ENCODE results near the gene LURAP1L.

The LURAP1L gene

GRCh38 chr9:12813960-12814876 is 39.4 kb downstream of the LURAP1L start:
- no peak for DNase-seq (ENCODE audit: low read depth in 2 of 2)

DNA sequence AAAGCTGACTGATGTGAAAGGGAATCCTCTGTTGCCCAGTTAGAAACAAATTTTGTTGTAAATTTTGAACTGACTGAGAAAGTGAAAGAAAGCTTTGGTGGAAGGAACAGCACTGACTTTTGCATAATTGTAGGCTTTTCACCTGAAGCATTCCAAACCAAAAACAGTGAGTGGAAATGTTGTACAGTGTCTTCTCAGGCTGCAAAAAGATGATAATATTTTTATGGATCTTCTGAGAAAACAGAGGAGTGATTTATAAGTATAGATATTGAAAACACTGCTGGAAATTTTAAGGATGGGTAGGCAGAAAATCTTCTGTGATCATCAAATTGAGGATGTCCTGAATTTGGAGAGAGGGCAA is 40.0 kb downstream of the LURAP1L start:
- no peak for DNase-seq (ENCODE audit: low read depth in 2 of 2)

GRCh38 chr9:12815888-12816287 is 41.1 kb downstream of the LURAP1L start:
- DNase-seq (ENCODE audit: low read depth in 2 of 2): no peak

GRCh38 chr9:12816656-12817101 is 41.9 kb downstream of the LURAP1L start:
- no peak for DNase-seq (ENCODE audit: low read depth in 2 of 2)

DNA sequence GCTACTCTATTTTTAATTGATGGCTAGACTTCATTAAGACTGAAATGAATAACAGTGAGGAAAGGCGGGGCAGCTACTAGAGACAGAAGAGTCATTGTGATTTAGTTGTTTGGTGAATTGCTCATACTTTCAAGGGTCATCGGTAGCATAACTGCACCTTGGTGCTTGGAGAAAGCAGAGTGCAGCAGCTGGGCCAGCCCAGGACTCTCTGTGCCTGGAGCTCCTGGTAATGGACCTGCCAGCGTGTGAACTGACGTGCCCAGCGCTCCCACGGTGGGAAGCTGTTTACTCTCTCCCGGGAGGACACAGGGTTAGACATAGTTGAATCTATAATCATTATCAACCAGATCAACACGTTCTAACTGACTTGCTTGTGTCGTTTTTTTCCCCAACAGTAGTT is 42.9 kb downstream of the LURAP1L start:
- DNase-seq (ENCODE audit: low read depth in 2 of 2): no peak

DNA sequence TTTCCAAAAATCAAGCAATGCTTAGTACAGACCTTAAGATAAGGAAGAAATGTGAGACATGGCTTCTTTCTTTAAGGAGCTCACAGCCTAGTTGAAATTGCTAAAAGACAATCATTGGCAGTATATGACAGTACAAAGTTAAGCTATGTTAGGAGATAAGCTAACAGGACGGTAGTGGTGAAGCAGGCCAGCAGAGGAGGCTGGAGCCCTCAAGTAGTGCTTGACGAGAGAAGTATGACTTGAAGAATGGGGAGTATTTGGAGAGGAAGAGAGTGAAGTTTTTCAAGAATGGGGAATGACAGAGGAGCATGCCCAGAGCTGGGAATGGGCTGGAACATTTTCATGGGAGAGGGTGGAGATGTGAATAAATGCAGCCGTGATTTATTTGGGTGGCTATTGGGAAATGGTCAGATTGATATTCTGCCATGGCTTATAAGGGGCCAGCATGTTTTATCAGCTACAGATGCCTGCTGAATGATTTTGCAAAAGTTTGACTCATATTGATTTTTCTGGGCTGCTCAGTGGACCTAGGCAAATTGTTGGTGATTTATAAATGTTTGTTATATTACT is 43.7 kb downstream of the LURAP1L start:
- no peak for DNase-seq (ENCODE audit: low read depth in 2 of 2)

- no peak for DNase-seq (ENCODE audit: low read depth in 2 of 2)
These were observed 44.8 kb downstream of the LURAP1L start for GRCh38 chr9:12819436-12820185.

- DNase-seq (ENCODE audit: low read depth in 2 of 2): no peak
These were observed 47.3 kb downstream of the LURAP1L start for GRCh38 chr9:12822111-12822510.

GRCh38 chr9:12826924-12827565 is 52.2 kb downstream of the LURAP1L start:
- no peak for DNase-seq (ENCODE audit: low read depth in 2 of 2)

- DNase-seq (ENCODE audit: low read depth in 2 of 2): no peak
These were observed 58.9 kb downstream of the LURAP1L start for GRCh38 chr9:12833701-12834100.

DNA sequence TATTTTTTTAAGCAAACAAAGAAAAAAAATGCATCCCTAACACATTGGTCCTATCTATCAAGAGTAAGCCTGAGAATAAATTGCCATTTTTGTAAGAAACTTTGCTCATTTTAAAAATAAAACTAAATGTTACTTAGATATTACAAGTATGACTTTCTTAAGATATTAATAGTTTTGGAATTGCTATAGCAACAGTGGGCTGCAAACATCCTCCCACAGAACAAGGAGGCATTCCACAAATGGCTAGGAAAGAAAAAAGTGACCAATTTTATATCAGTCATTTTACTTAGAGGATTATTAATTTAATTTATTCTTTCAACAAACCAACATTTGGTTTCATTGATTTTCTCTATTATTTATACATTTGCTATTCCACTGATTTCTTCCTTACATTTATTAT is 63.7 kb downstream of the LURAP1L start:
- DNase-seq (ENCODE audit: low read depth in 2 of 2): no peak

GRCh38 chr9:12843735-12844134 is 68.9 kb downstream of the LURAP1L start:
- no peak for DNase-seq (ENCODE audit: low read depth in 2 of 2)

GRCh38 chr9:12846035-12846434 is 71.2 kb downstream of the LURAP1L start:
- no peak for DNase-seq (ENCODE audit: low read depth in 2 of 2)

DNA sequence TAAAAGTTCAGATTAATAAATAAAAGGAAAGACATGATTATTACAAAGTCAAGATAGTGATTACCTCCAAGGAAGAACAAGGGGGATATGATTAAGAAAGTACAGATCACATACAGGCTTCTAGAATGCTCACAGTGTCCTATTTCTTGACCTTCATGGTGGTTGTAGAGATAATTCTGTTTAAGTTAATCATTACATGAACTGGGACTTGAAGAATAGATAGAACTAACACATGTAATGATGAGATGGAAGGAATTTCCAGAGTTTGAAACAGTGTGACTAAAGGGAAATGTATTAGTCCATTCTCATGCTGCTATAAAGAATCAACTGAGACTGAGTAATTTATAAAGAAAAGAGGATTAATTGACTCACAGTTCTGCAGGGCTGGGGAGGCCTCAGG is 72.7 kb downstream of the LURAP1L start:
- no peak for DNase-seq (ENCODE audit: low read depth in 2 of 2)

- no peak for DNase-seq (ENCODE audit: low read depth in 2 of 2)
These were observed 74.7 kb downstream of the LURAP1L start for GRCh38 chr9:12849486-12850003.

DNA sequence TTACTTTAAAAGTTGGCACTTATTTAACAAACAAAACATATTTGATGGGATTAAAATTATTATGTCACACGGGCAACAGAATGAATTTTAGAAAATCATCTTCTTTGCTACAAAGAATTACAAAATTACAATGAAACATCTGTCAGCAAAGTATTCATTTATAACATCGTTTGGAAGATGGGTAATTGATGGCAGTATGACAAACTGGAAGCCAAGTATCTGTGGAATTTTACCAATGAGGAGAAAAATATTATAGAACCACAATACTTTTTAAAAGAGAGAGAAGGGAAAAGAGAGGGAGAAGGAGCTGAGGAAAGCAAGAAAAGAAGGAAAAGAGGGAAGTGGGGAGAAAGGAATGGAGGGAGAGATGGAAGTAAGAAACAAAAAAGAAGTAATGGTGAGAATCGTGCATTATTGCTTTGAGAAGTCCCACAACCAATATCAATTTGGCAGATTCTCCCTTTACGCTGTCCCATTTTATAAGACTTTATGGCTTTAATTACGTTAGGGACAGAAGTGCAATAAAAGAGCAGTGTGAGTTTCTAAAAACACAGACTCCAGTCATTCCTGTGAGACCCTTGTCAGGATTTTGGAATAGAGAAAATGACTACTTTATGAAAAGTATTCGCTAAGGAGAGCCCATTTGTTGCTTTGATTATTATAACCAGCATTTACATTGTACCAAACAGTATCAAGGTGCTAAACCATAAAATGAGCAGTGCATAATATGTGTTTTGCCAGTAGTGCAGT is 76.7 kb downstream of the LURAP1L start:
- no peak for DNase-seq (ENCODE audit: low read depth in 2 of 2)

DNA sequence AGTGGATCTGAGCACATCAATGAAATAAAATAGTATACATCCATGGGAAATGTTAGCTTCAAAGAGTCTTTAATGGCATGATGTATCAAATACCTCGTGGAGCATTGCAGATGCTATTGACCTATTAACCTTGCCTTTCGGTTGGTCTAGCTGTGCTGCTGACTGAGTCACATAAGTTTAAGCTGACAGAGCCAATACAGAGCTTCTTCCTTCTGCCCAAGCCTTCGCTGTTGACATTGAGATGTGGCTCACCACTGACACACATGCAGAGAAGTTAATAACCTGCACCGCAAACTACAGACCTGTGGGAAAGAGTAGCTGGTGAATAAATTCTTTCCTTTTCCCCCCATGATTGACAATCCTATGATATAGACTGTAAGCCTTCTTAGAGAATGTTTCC is 78.2 kb downstream of the LURAP1L start:
- no peak for DNase-seq (ENCODE audit: low read depth in 2 of 2)

DNA sequence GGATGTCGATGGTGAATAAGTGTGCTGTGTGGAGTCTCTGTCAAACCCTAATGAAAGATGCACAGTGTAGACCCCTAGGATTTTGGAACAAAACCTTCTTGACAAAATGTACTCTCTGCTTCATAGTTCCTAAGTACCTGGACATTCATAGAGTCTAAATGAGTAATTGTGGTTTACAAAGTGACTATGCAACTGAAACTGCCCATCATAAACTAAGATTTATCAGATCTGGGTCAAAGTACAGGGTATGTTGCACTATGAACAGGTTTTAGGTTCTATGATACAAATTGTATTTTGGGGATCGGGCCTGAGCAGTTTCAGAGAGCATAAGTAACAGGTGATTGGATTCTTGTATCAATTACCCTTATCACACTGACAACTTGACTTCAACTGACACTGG is 79.4 kb downstream of the LURAP1L start:
- DNase-seq (ENCODE audit: low read depth in 2 of 2): no peak

GRCh38 chr9:12855066-12855465 is 80.2 kb downstream of the LURAP1L start:
- DNase-seq (ENCODE audit: low read depth in 2 of 2): no peak

GRCh38 chr9:12856603-12857002 is 81.8 kb downstream of the LURAP1L start:
- DNase-seq (ENCODE audit: low read depth in 2 of 2): no peak

- no peak for DNase-seq (ENCODE audit: low read depth in 2 of 2)
These were observed 85.0 kb downstream of the LURAP1L start for GRCh38 chr9:12859704-12860251.
